Measurements from ENCODE around the gene GPX3.
A peak's percentile ranks its signal among the peaks of the same experiment; 100 is the strongest.

GPX3 gene

GRCh38 chr5:151024440-151025249 is 4.3 kb downstream of the GPX3 start:
- no peak for TF ChIP-seq CTCF (IDR thresholded peaks at IDR 0.05)
- Histone ChIP-seq H3K4me1 (ENCODE audit: control insufficient read depth in 1 of 2, insufficient read depth in 1 of 2, low read depth in 1 of 2, low read length in 1 of 2) (peaks cover 34 to 40% of the 10 kb centered on the region in 2 experiments), H3K9me3 (no peaks in the 10 kb centered on the region), H3K4me3 (ENCODE audit: low read depth in 1 of 2, low read length in 1 of 2) (no peak overlapping the region), H3K36me3 (peaks cover 61% of the 10 kb centered on the region), H3K27me3 (no peaks in the 10 kb centered on the region), H3K27ac (peak overlapping the region; percentile 58)

- peaks cover 28 to 34% of the 10 kb centered on the region in 2 experiments for H3K4me1 ChIP-seq (ENCODE audit: control insufficient read depth in 1 of 2, insufficient read depth in 1 of 2, low read depth in 1 of 2, low read length in 1 of 2)
- H3K27ac ChIP-seq, result peak overlapping the region; percentile 58
- H3K27me3 ChIP-seq, result no peaks in the 10 kb centered on the region
- no peaks in the 10 kb centered on the region for H3K9me3 ChIP-seq
- H3K4me3 ChIP-seq (ENCODE audit: low read depth in 1 of 2, low read length in 1 of 2), result no peak overlapping the region
- no peak for TF ChIP-seq CTCF (IDR thresholded peaks at IDR 0.05)
- H3K36me3 ChIP-seq, result peaks cover 67% of the 10 kb centered on the region
Observed at GRCh38 chr5:151025250-151025606, 4.8 kb downstream of the GPX3 start.

GRCh38 chr5:151026088-151026487 is 5.7 kb downstream of the GPX3 start:
- no peaks in the 10 kb centered on the region for H3K9me3 ChIP-seq
- H3K27ac ChIP-seq, result peak overlapping the region; percentile 58
- H3K27me3 ChIP-seq, result no peaks in the 10 kb centered on the region
- peaks cover 20 to 27% of the 10 kb centered on the region in 2 experiments for H3K4me1 ChIP-seq (ENCODE audit: control insufficient read depth in 1 of 2, insufficient read depth in 1 of 2, low read depth in 1 of 2, low read length in 1 of 2)
- peaks cover 75% of the 10 kb centered on the region for H3K36me3 ChIP-seq
- H3K4me3 ChIP-seq (ENCODE audit: low read depth in 1 of 2, low read length in 1 of 2), result no peak overlapping the region
- no peak for TF ChIP-seq CTCF (IDR thresholded peaks at IDR 0.05)

- TF ChIP-seq CTCF (IDR thresholded peaks at IDR 0.05), result no peak
- peaks cover 19 to 26% of the 10 kb centered on the region in 2 experiments for H3K4me1 ChIP-seq (ENCODE audit: control insufficient read depth in 1 of 2, insufficient read depth in 1 of 2, low read depth in 1 of 2, low read length in 1 of 2)
- H3K36me3 ChIP-seq, result peaks cover 79% of the 10 kb centered on the region
- peak overlapping the region; percentile 58 for H3K27ac ChIP-seq
- no peaks in the 10 kb centered on the region for H3K27me3 ChIP-seq
- H3K4me3 ChIP-seq (ENCODE audit: low read depth in 1 of 2, low read length in 1 of 2), result no peak overlapping the region
- H3K9me3 ChIP-seq, result no peaks in the 10 kb centered on the region
Observed at GRCh38 chr5:151026679-151027078, 6.3 kb downstream of the GPX3 start.

- H3K4me3 ChIP-seq (ENCODE audit: low read depth in 1 of 2, low read length in 1 of 2), result no peak overlapping the region
- TF ChIP-seq CTCF (IDR thresholded peaks at IDR 0.05), result no peak
- H3K36me3 ChIP-seq, result peaks cover 84% of the 10 kb centered on the region
- peaks cover 19 to 21% of the 10 kb centered on the region in 2 experiments for H3K4me1 ChIP-seq (ENCODE audit: control insufficient read depth in 1 of 2, insufficient read depth in 1 of 2, low read depth in 1 of 2, low read length in 1 of 2)
- no peaks in the 10 kb centered on the region for H3K27me3 ChIP-seq
- H3K27ac ChIP-seq, result no peak overlapping the region
- no peaks in the 10 kb centered on the region for H3K9me3 ChIP-seq
Observed at GRCh38 chr5:151027961-151028479, 7.6 kb downstream of the GPX3 start.

Data from neutrophil (primary cell).